Lung (tissue), 12 donors: ENCODE measurements around the gene SEMA5B. TPM values are rescaled to one million over a fixed set of nuclear protein-coding genes. Genes with fewer than 3 reads are reported as not detected.

ENCODE experiments used
- ATAC-seq: fragments of 200-7000 bp; cut with Tn5 transposase; one replicate; pipeline ENCODE4 v1.9.1; 2020; ENCODE audit warnings: moderate number of reproducible peaks; ENCODE audit not compliant: insufficient read depth, low FRiP score
- DNase-seq, 3 donors: peaks; one replicate each; pipeline ENCODE4 v3.0.0-alpha.2; 2013 to 2017
- H3K27ac ChIP-seq, 2 donors: one replicate each; pipeline ENCODE4 v1.5.1; 2013; ENCODE audit warnings: mild to moderate bottlenecking in 2 of 2, moderate library complexity in 2 of 2, control low read depth in 1 of 2, inconsistent platforms in 1 of 2, low read depth in 1 of 2, low read length in 1 of 2
- H3K27me3 ChIP-seq, 3 donors: one replicate each; pipeline ENCODE4 v1.5.1; 2013; ENCODE audit warnings: low read length in 2 of 3; ENCODE audit not compliant: control insufficient read depth in 3 of 3, insufficient read depth in 3 of 3
- H3K36me3 ChIP-seq, 4 donors: one replicate each; pipeline ENCODE4 v1.5.1; 2013; ENCODE audit warnings: low read length in 4 of 4, mild to moderate bottlenecking in 1 of 4, moderate library complexity in 1 of 4; ENCODE audit not compliant: control insufficient read depth in 4 of 4, insufficient read depth in 4 of 4
- H3K4me1 ChIP-seq, 5 donors: one replicate each; pipeline ENCODE4 v1.5.1; 2013; ENCODE audit warnings: low read length in 5 of 5, mild to moderate bottlenecking in 2 of 5, moderate library complexity in 1 of 5; ENCODE audit not compliant: control insufficient read depth in 5 of 5, insufficient read depth in 5 of 5
- H3K4me3 ChIP-seq: one replicate; pipeline ENCODE4 v1.5.1; 2013; ENCODE audit warnings: mild to moderate bottlenecking, control low read depth, moderate library complexity
- H3K9ac ChIP-seq, 2 donors: one replicate each; pipeline ENCODE4 v1.5.1; 2013; ENCODE audit warnings: low read length in 2 of 2, control low read depth in 1 of 2; ENCODE audit not compliant: insufficient read depth in 1 of 2
- H3K9me3 ChIP-seq, 4 donors: one replicate each; pipeline ENCODE4 v1.5.1; 2013; ENCODE audit warnings: low read length in 3 of 4, mild to moderate bottlenecking in 1 of 4, moderate library complexity in 1 of 4; ENCODE audit not compliant: control insufficient read depth in 4 of 4, insufficient read depth in 3 of 4
- whole genome bisulfite sequencing, 2 donors: extraction: QIAGEN DNeasy Blood & Tissue Kit; methylation state at CpG; one replicate each; pipeline ENCODE4 v1.1.7; 2013; 5-methylcytosine and 5-hydroxymethylcytosine counted together
- polyA plus RNA-seq, 2 donors: library from polyadenylated mRNA; stranded (reverse); fragments of 200-250 nt; gene quantifications; one replicate each; pipeline ENCODE4 v1.2.1, GENCODE V29; 2013
- total RNA-seq, 2 donors: library from RNA; depleted of rRNA in 1 of 2; stranded (reverse); fragments of >200 nt in 1 of 2; gene quantifications; one replicate each; pipeline ENCODE4 v1.2.1, GENCODE V29; 2014 to 2021
- TF ChIP-seq, protein P1 (sequence below): IDR thresholded peaks from 2 replicates; pipeline ENCODE4 v1.5.1; 2012; ENCODE audit warnings: mild to moderate bottlenecking; ENCODE audit errors: control extremely low read depth, extremely low read depth
- donor health status: control.
- donor health status: control.
- donor health status: Bipolar disorder and iron deficiency.
- donor health status: healthy.
- donor health status: DM: yes; HTN: yes; CAD: no.

The SEMA5B gene
- total and polyA plus RNA-seq, 4 donors = 0.30 to 2.2 (median 0.48) TPM

DNA sequence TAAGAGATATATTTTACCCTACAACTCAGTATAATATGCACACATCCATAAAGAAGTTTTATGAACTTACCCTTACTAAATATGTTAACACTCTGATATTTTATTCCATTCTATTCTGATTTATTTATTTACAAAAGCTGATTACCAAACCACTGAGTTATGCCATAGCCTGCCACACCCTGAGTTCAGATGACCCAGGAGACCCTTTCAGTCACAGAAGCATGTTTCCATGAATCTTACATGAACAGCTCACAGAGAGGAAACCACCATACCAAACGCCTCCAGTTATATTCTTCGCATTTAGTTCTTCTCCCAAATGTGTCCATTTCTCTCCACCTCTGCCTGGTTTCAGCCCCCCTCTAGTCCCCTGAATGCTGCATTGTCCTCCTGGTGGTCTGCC is 103.5 kb downstream of the SEMA5B start:
- DNase-seq = no peak

DNA sequence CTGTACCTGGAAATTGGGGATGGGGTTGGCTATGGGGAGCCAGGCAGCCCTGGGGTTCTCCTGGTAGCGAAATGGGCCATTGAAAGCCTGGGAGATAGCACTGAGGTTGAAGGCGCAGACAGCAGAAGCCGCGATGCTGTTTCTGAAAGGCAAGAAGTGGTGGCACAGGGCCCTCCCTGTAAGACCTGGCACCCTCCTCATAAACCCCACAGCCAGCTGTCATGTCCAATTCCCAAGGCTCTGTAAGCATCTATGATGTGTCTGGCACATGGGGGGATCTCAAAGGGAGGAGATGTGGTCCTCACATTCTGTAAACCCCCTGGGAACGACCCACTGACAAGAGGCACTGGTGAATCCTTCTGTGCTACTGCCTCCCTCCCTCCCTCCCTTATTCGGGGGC is 104.0 kb downstream of the SEMA5B start:
- Histone ChIP-seq H3K4me3 (no peak overlapping the region), H3K4me1 (peaks cover 0 to 4% (median 0%) of the 10 kb centered on the region in 5 donors), H3K27ac (no peak overlapping the region), H3K9me3 (peaks cover 0 to 5% (median 0%) of the 10 kb centered on the region in 4 donors), H3K36me3 (peaks cover 0 to 1% (median 0%) of the 10 kb centered on the region in 4 donors), H3K27me3 (peaks cover 0 to 49% (median 28%) of the 10 kb centered on the region in 3 donors), H3K9ac (no peak overlapping the region)
- no peak for DNase-seq
- TF ChIP-seq, protein P1, sequence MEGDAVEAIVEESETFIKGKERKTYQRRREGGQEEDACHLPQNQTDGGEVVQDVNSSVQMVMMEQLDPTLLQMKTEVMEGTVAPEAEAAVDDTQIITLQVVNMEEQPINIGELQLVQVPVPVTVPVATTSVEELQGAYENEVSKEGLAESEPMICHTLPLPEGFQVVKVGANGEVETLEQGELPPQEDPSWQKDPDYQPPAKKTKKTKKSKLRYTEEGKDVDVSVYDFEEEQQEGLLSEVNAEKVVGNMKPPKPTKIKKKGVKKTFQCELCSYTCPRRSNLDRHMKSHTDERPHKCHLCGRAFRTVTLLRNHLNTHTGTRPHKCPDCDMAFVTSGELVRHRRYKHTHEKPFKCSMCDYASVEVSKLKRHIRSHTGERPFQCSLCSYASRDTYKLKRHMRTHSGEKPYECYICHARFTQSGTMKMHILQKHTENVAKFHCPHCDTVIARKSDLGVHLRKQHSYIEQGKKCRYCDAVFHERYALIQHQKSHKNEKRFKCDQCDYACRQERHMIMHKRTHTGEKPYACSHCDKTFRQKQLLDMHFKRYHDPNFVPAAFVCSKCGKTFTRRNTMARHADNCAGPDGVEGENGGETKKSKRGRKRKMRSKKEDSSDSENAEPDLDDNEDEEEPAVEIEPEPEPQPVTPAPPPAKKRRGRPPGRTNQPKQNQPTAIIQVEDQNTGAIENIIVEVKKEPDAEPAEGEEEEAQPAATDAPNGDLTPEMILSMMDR = no peak
- WGBS, 2 donors = 81 to 85% methylated on average over 6 of the region's 6 CpGs
- ATAC-seq = no peak

More for the DNA sequence above, 103.5 kb downstream of the SEMA5B start:
- peaks cover 0 to 4% (median 0%) of the 10 kb centered on the region in 5 donors for H3K4me1 ChIP-seq
- TF ChIP-seq, protein P1 = no peak
- H3K9me3 ChIP-seq = peaks cover 0 to 5% (median 0%) of the 10 kb centered on the region in 4 donors
- H3K4me3 ChIP-seq = no peak overlapping the region
- H3K27me3 ChIP-seq = peaks cover 0 to 49% (median 28%) of the 10 kb centered on the region in 3 donors
- ATAC-seq = no peak
- 83 to 86% methylated on average over 2 of the region's 2 CpGs for WGBS, 2 donors
- no peak overlapping the region for H3K9ac ChIP-seq
- H3K27ac ChIP-seq = no peak overlapping the region
- peaks cover 0 to 1% (median 0%) of the 10 kb centered on the region in 4 donors for H3K36me3 ChIP-seq

DNA sequence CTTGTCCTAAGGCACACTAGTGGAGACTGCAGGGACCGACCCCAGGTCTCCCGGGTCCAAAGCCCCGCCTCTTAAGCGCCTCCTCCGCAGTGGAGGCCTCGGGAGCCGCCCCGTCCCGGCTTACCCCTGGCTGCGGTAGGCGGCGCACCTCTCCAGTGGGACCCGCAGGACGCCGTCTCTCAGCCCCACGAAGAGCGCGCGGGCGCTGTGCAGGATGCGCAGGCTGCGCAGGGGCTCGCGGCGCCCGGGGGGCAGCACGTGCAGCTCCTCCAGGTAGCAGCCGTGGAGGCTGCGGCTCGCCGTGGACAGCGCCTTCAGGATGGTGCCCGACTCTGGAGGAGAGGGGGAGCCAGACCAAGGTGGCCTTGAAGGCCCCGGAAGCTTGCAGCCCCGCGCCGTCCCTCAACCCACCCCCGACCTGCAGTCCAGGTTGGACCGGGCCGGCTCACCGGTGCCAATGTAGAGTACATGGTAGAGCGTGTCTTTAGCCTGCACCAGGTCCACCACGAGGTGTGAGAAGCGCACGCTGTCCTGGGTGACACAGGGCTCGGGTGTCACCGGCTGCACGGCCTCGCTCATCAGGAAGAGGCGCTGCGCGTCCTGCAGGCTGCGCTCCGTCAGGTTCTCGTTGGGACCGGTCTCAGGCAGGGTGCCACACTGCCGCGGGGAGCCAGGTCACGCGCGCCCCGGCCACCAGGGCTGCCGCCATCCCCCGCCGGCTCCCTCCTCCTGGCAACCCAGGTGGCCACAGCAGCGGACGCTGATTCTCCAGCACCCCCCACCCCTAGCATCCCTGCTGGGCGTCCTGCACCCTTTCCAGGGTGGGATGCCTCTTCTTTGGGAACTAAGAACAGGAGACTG is 105.5 kb downstream of the SEMA5B start:
- TF ChIP-seq, protein P1 = no peak
- Histone ChIP-seq H3K9me3 (peaks cover 0 to 5% (median 0%) of the 10 kb centered on the region in 4 donors), H3K4me3 (no peak overlapping the region), H3K27ac (no peak overlapping the region), H3K27me3 (peaks cover 0 to 49% (median 28%) of the 10 kb centered on the region in 3 donors), H3K9ac (no peak overlapping the region), H3K4me1 (peaks cover 0 to 4% (median 0%) of the 10 kb centered on the region in 5 donors), H3K36me3 (peaks cover 0 to 1% (median 0%) of the 10 kb centered on the region in 4 donors)
- no peak for ATAC-seq
- WGBS, 2 donors = 9 to 30% methylated on average over 63 to 68 of the region's 68 CpGs
- no peak for DNase-seq
